Vagina (tissue), 2 donors: ENCODE results near the gene TADA2A.

Experiments
- CTCF ChIP-seq, 3 experiments: fragments of 450-650 bp in 2 of 3; fragments of 200-600 bp in 1 of 3; sonication (generic) in 1 of 3; IDR thresholded peaks; one replicate each; pipeline ENCODE4 v1.5.1; 2017 to 2019; ENCODE audit warnings: antibody characterized with exemption in 3 of 3, mild to moderate bottlenecking in 2 of 3, moderate library complexity in 2 of 3
- POLR2A ChIP-seq, 2 donors: fragments of 450-650 bp; IDR thresholded peaks; one replicate each; pipeline ENCODE4 v1.6.1; 2017; ENCODE audit warnings: antibody characterized with exemption in 2 of 2, mild to moderate bottlenecking in 2 of 2, moderate library complexity in 2 of 2
- POLR2AphosphoS5 ChIP-seq, 2 donors: sonication (generic); formaldehyde crosslinking; IDR thresholded peaks; one replicate each; pipeline ENCODE4 v1.9.0; 2017; ENCODE audit warnings: antibody characterized with exemption in 2 of 2, mild to moderate bottlenecking in 2 of 2, low read depth in 1 of 2; ENCODE audit not compliant: insufficient read depth in 1 of 2

DNA sequence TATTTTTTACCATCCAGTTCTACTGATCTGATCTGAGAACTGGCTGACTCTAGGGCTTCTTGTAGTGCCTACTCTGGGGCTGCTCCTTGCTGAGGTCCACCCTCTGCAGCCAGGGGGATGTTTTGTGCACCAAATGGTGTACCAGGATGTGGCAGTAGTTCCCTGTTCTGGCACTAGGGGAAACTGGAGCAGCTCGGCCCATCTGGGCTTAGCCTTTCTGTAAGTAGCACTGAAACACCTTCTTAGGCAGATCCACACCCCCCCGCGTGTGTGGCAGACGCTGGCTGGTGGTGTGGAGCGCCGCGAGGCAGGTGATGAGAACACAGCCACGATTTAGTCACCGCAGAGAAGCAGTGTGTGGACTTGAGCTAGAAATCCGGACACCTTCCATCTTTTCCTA is 100.0 kb downstream of the TADA2A start:
- TF ChIP-seq POLR2AphosphoS5 (IDR thresholded peaks at IDR 0.05; ENCODE audit: insufficient read depth in 1 of 2, low read depth in 1 of 2) (no peak), CTCF (IDR thresholded peaks at IDR 0.05) (no peak), POLR2A (IDR thresholded peaks at IDR 0.05) (no peak)
